SK-N-SH treated with all-trans-retinoic acid at 6 μM for 48 hours (cell line): Measurements from ENCODE around the gene GTF2H2.
"Not testable (repeated sequence)": the region's sequence is repeated elsewhere in the genome, so short reads cannot be mapped to it uniquely, and the experiment has no call there.

Experiments
- BACH2 ChIP-seq: fragments of 250-450 bp; sonication (Bioruptor Pico); IDR thresholded peaks from 2 replicates; pipeline ENCODE4 v1.9.0; 2021; ENCODE audit warnings: mild to moderate bottlenecking, borderline replicate concordance
- ESRRG ChIP-seq: fragments of 250-450 bp; sonication (Bioruptor Pico); IDR thresholded peaks from 2 replicates; pipeline ENCODE4 v1.6.1; 2021; ENCODE audit warnings: mild to moderate bottlenecking
- POU6F1 ChIP-seq: fragments of 250-450 bp; sonication (Bioruptor Pico); IDR thresholded peaks from 2 replicates; pipeline ENCODE4 v1.8.0; 2021; ENCODE audit warnings: low read depth, mild to moderate bottlenecking, moderate library complexity, borderline replicate concordance
- TOX ChIP-seq: fragments of 250-450 bp; sonication (Bioruptor Pico); IDR thresholded peaks from 2 replicates; pipeline ENCODE4 v1.8.0; 2021; ENCODE audit warnings: mild to moderate bottlenecking, moderate library complexity, borderline replicate concordance
- ZFP3 ChIP-seq: fragments of 250-450 bp; sonication (Bioruptor Pico); IDR thresholded peaks from 2 replicates; pipeline ENCODE4 v1.5.0; 2020; ENCODE audit warnings: mild to moderate bottlenecking, moderate library complexity

DNA sequence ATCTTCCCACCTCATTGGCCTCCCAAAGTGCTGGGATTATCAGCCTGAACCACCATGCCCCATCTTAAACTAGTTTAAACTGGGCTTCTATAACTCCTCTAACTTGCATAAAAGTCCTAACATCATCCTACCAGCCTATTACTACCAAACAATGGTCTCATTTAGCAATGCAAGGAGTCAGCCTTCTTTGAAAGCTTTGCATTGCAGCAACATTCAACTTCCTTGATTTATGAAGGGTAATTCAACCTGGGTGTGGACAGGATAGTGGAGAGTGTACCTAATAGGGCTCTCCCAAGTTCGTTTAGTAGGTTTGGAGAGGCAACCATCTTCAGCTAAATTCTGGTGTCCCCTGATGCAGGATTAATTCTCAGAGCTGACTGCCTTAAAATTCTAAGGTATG lies 18.7 kb upstream of the GTF2H2 start:
- not testable (repeated sequence) for TF ChIP-seq ESRRG (CRISPR knock-in tag); BACH2 (CRISPR knock-in tag); POU6F1; TOX (CRISPR knock-in tag); ZFP3
